Measurements from ENCODE around the gene ACTR1B.

- no peak for TF ChIP-seq POLR2A (IDR thresholded peaks at IDR 0.05; ENCODE audit: low read depth, low read length)
- TF ChIP-seq POU2F2 (IDR thresholded peaks at IDR 0.05; ENCODE audit: low read depth, low read length): no peak
- TF ChIP-seq TAF1 (IDR thresholded peaks at IDR 0.05; ENCODE audit: low read depth, low read length): no peak
- no peak for TF ChIP-seq POLR2AphosphoS5 (IDR thresholded peaks at IDR 0.05; ENCODE audit: low read depth, low read length)
- no peak for TF ChIP-seq SPI1 (IDR thresholded peaks at IDR 0.05; ENCODE audit: low read depth, low read length)
Measured at GRCh38 chr2:97676620-97677019, 12.8 kb upstream of the ACTR1B start.

All from GM12891 (cell line).